Measurements from ENCODE around the gene CPT1B. TPM values are rescaled to one million over a fixed set of nuclear protein-coding genes. Genes with fewer than 3 reads are reported as not detected.
"Not testable (repeated sequence)": the region's sequence is repeated elsewhere in the genome, so short reads cannot be mapped to it uniquely, and the experiment has no call there.

Gene CPT1B
- total RNA-seq, 1 donor from 2014 or later: 60.7 TPM

- peaks cover 19% of the 10 kb centered on the region for H3K4me1 Mint-ChIP-seq (ENCODE audit: unreplicated experiment)
- no peak overlapping the region for H3K27ac Mint-ChIP-seq (ENCODE audit: unreplicated experiment)
- no peaks in the 10 kb centered on the region for H3K9me3 Mint-ChIP-seq (ENCODE audit: unreplicated experiment)
- no peak for TF ChIP-seq CTCF (IDR thresholded peaks at IDR 0.05)
- no peaks in the 10 kb centered on the region for H3K36me3 Mint-ChIP-seq (ENCODE audit: unreplicated experiment)
- no peak overlapping the region for H3K4me3 Mint-ChIP-seq (ENCODE audit: unreplicated experiment)
- peaks cover 5% of the 10 kb centered on the region for H3K27me3 Mint-ChIP-seq (ENCODE audit: unreplicated experiment)
- DNase-seq (ENCODE audit: extremely low spot score, unreplicated experiment): no peak
Measured at GRCh38 chr22:50621356-50621880, 43.2 kb upstream of the CPT1B start.

- Mint-ChIP-seq H3K27ac (ENCODE audit: unreplicated experiment) (no peak overlapping the region), H3K4me3 (ENCODE audit: unreplicated experiment) (peak overlapping the region; percentile 63)
- no peak for TF ChIP-seq CTCF (IDR thresholded peaks at IDR 0.05)
Measured at GRCh38 chr22:50620593-50621355, 42.5 kb upstream of the CPT1B start.

GRCh38 chr22:50614296-50614695, 36.1 kb upstream of the CPT1B start:
- not testable (repeated sequence) for H3K9me3 Mint-ChIP-seq (ENCODE audit: unreplicated experiment); H3K27ac Mint-ChIP-seq (ENCODE audit: unreplicated experiment); H3K4me1 Mint-ChIP-seq (ENCODE audit: unreplicated experiment); DNase-seq (ENCODE audit: extremely low spot score, unreplicated experiment); H3K4me3 Mint-ChIP-seq (ENCODE audit: unreplicated experiment); H3K36me3 Mint-ChIP-seq (ENCODE audit: unreplicated experiment)
- peaks cover 18% of the 10 kb centered on the region for H3K27me3 Mint-ChIP-seq (ENCODE audit: unreplicated experiment)

More at GRCh38 chr22:50620593-50621355, 42.5 kb upstream of the CPT1B start:
- Mint-ChIP-seq H3K9me3 (ENCODE audit: unreplicated experiment) (no peaks in the 10 kb centered on the region), H3K36me3 (ENCODE audit: unreplicated experiment) (no peaks in the 10 kb centered on the region), H3K27me3 (ENCODE audit: unreplicated experiment) (peaks cover 5% of the 10 kb centered on the region), H3K4me1 (ENCODE audit: unreplicated experiment) (peaks cover 19% of the 10 kb centered on the region)
- DNase-seq (ENCODE audit: extremely low spot score, unreplicated experiment): no peak

- Mint-ChIP-seq H3K27me3 (ENCODE audit: unreplicated experiment) (peaks cover 18% of the 10 kb centered on the region), H3K36me3 (ENCODE audit: unreplicated experiment) (no peaks in the 10 kb centered on the region), H3K9me3 (ENCODE audit: unreplicated experiment) (no peaks in the 10 kb centered on the region), H3K4me3 (ENCODE audit: unreplicated experiment) (no peak overlapping the region), H3K4me1 (ENCODE audit: unreplicated experiment) (peaks cover 2% of the 10 kb centered on the region), H3K27ac (ENCODE audit: unreplicated experiment) (no peak overlapping the region)
- no peak for DNase-seq (ENCODE audit: extremely low spot score, unreplicated experiment)
- TF ChIP-seq CTCF (IDR thresholded peaks at IDR 0.05): no peak
Measured at GRCh38 chr22:50613291-50613981, 35.2 kb upstream of the CPT1B start.

GRCh38 chr22:50612528-50613221, 34.4 kb upstream of the CPT1B start:
- Mint-ChIP-seq H3K4me3 (ENCODE audit: unreplicated experiment) (no peak overlapping the region), H3K36me3 (ENCODE audit: unreplicated experiment) (no peaks in the 10 kb centered on the region), H3K27ac (ENCODE audit: unreplicated experiment) (no peak overlapping the region), H3K9me3 (ENCODE audit: unreplicated experiment) (no peaks in the 10 kb centered on the region), H3K27me3 (ENCODE audit: unreplicated experiment) (peaks cover 16% of the 10 kb centered on the region), H3K4me1 (ENCODE audit: unreplicated experiment) (peaks cover 2% of the 10 kb centered on the region)
- no peak for DNase-seq (ENCODE audit: extremely low spot score, unreplicated experiment)
- no peak for TF ChIP-seq CTCF (IDR thresholded peaks at IDR 0.05)

Measured in osteocyte (in vitro differentiated cells).